GM10266 (cell line): ENCODE results near the gene BCL10.

Experiments
- DNase-seq: peaks from one replicate; pipeline ENCODE4 v3.0.0; 2012; ENCODE audit errors: extremely low spot score
- CTCF ChIP-seq: IDR thresholded peaks from 2 replicates; pipeline ENCODE4 v1.5.1; 2012; ENCODE audit warnings: mild to moderate bottlenecking, low read depth; ENCODE audit not compliant: control insufficient read depth, insufficient read depth; ENCODE audit errors: missing control alignments

BCL10 gene

GRCh38 chr1:85319931-85320330, 43.5 kb upstream of the BCL10 start:
- no peak for DNase-seq
- no peak for TF ChIP-seq CTCF

- TF ChIP-seq CTCF, result no peak
- no peak for DNase-seq
Measured at GRCh38 chr1:85319491-85319890, 43.1 kb upstream of the BCL10 start.

GRCh38 chr1:85318217-85318616, 41.8 kb upstream of the BCL10 start:
- no peak for TF ChIP-seq CTCF
- DNase-seq, result no peak

GRCh38 chr1:85317560-85317959, 41.1 kb upstream of the BCL10 start:
- no peak for DNase-seq
- no peak for TF ChIP-seq CTCF

- no peak for TF ChIP-seq CTCF
- no peak for DNase-seq
Measured at GRCh38 chr1:85316321-85316720, 39.9 kb upstream of the BCL10 start.

GRCh38 chr1:85315789-85316188, 39.4 kb upstream of the BCL10 start:
- no peak for TF ChIP-seq CTCF
- no peak for DNase-seq

- TF ChIP-seq CTCF, result no peak
- no peak for DNase-seq
Measured at GRCh38 chr1:85314726-85315125, 38.3 kb upstream of the BCL10 start.
